Tibial artery (tissue), 4 donors: ENCODE data around the gene TMOD1.

Experiments
- DNase-seq, 2 donors: peaks; one replicate each; pipeline ENCODE4 v3.0.0-alpha.2; 2019
- H3K27ac ChIP-seq, 2 donors: fragments of 200-600 bp; sonication (generic) in 1 of 2; 1 replicate in 1 of 2; 2 replicates in 1 of 2; pipeline ENCODE4 v1.5.1; 2018 to 2019; ENCODE audit warnings: mild to moderate bottlenecking in 1 of 2
- H3K27me3 ChIP-seq, 2 donors: fragments of 200-600 bp; sonication (generic) in 1 of 2; one replicate each; pipeline versions ENCODE4 v1.5.1 to v1.6.0; 2016 to 2019
- H3K36me3 ChIP-seq, 3 donors: fragments of 200-600 bp; sonication (generic) in 2 of 3; one replicate each; pipeline ENCODE4 v1.5.1; 2016 to 2019; ENCODE audit warnings: mild to moderate bottlenecking in 2 of 3
- H3K4me1 ChIP-seq, 4 donors: fragments of 200-600 bp; sonication (generic) in 2 of 4; 1 replicate in 3 of 4; 2 replicates in 1 of 4; pipeline ENCODE4 v1.5.1; 2016 to 2019
- H3K4me3 ChIP-seq, 2 donors: fragments of 200-600 bp; sonication (generic) in 1 of 2; 1 replicate in 1 of 2; 2 replicates in 1 of 2; pipeline ENCODE4 v1.5.1; 2018 to 2019; ENCODE audit warnings: mild to moderate bottlenecking in 2 of 2
- H3K9me3 ChIP-seq, 3 donors: fragments of 200-600 bp; sonication (generic) in 1 of 3; one replicate each; pipeline ENCODE4 v1.5.1; 2016 to 2019
- intact Hi-C: fragments of 100-400 bp; cut with DNase I; formaldehyde crosslinking; loops from one replicate; pipeline ENCODE4 v1.15.0; 2023; ENCODE audit warnings: low total_unique reads
- TF ChIP-seq, protein P1 (sequence below), 2 experiments: fragments of 200-600 bp in 1 of 2; fragments of 450-650 bp in 1 of 2; IDR thresholded peaks; one replicate each; pipeline ENCODE4 v1.5.1; 2017 to 2019; ENCODE audit warnings: antibody characterized with exemption in 2 of 2, mild to moderate bottlenecking in 1 of 2, moderate library complexity in 1 of 2

The TMOD1 gene

GRCh38 chr9:97504381-97505216, 3.1 kb downstream of the TMOD1 start:
- Histone ChIP-seq H3K4me3 (peak overlapping the region; percentile 67 to 99), H3K27ac (peak overlapping the region; percentile 94 to 99), H3K36me3 (no peaks in the 10 kb centered on the region), H3K27me3 (no peaks in the 10 kb centered on the region), H3K4me1 (peaks cover 0 to 71% (median 28%) of the 10 kb centered on the region in 4 donors), H3K9me3 (no peaks in the 10 kb centered on the region)
- TF ChIP-seq, protein P1, sequence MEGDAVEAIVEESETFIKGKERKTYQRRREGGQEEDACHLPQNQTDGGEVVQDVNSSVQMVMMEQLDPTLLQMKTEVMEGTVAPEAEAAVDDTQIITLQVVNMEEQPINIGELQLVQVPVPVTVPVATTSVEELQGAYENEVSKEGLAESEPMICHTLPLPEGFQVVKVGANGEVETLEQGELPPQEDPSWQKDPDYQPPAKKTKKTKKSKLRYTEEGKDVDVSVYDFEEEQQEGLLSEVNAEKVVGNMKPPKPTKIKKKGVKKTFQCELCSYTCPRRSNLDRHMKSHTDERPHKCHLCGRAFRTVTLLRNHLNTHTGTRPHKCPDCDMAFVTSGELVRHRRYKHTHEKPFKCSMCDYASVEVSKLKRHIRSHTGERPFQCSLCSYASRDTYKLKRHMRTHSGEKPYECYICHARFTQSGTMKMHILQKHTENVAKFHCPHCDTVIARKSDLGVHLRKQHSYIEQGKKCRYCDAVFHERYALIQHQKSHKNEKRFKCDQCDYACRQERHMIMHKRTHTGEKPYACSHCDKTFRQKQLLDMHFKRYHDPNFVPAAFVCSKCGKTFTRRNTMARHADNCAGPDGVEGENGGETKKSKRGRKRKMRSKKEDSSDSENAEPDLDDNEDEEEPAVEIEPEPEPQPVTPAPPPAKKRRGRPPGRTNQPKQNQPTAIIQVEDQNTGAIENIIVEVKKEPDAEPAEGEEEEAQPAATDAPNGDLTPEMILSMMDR (IDR thresholded peaks at IDR 0.05), result no peak
- DNase-seq, result no peak
- intact Hi-C loops, result loop anchor here (5.0 kb wide), 1 partner anchor 93 kb away; no protein-coding TSS in a partner anchor

- intact Hi-C loops, result no loop called here
Observed at GRCh38 chr9:97505845-97506244, 4.4 kb downstream of the TMOD1 start.

GRCh38 chr9:97506306-97506705, 4.8 kb downstream of the TMOD1 start:
- H3K4me3 ChIP-seq, result no peak overlapping the region
- no peaks in the 10 kb centered on the region for H3K36me3 ChIP-seq
- H3K27ac ChIP-seq, result peak overlapping the region; percentile 94 to 99
- TF ChIP-seq, protein P1 (IDR thresholded peaks at IDR 0.05), result no peak
- intact Hi-C loops, result no loop called here
- DNase-seq, result no peak
- no peaks in the 10 kb centered on the region for H3K27me3 ChIP-seq
- peaks cover 0 to 84% (median 36%) of the 10 kb centered on the region in 4 donors for H3K4me1 ChIP-seq
- no peaks in the 10 kb centered on the region for H3K9me3 ChIP-seq

More at GRCh38 chr9:97505845-97506244, 4.4 kb downstream of the TMOD1 start:
- H3K27me3 ChIP-seq, result no peaks in the 10 kb centered on the region
- peak overlapping the region; percentile 94 to 99 for H3K27ac ChIP-seq
- DNase-seq, result no peak
- TF ChIP-seq, protein P1 (IDR thresholded peaks at IDR 0.05), result no peak
- no peaks in the 10 kb centered on the region for H3K36me3 ChIP-seq
- peaks cover 0 to 81% (median 33%) of the 10 kb centered on the region in 4 donors for H3K4me1 ChIP-seq
- no peaks in the 10 kb centered on the region for H3K9me3 ChIP-seq
- no peak overlapping the region for H3K4me3 ChIP-seq

- Histone ChIP-seq H3K4me1 (peaks cover 0 to 89% (median 40%) of the 10 kb centered on the region in 4 donors), H3K27ac (peak overlapping the region; percentile 94 to 99), H3K36me3 (no peaks in the 10 kb centered on the region), H3K9me3 (no peaks in the 10 kb centered on the region), H3K27me3 (no peaks in the 10 kb centered on the region), H3K4me3 (no peak overlapping the region)
- intact Hi-C loops, result no loop called here
- TF ChIP-seq, protein P1 (IDR thresholded peaks at IDR 0.05), result no peak
- no peak for DNase-seq
Observed at GRCh38 chr9:97506787-97507186, 5.3 kb downstream of the TMOD1 start.

GRCh38 chr9:97507428-97507984, 6.0 kb downstream of the TMOD1 start:
- Histone ChIP-seq H3K36me3 (no peaks in the 10 kb centered on the region), H3K4me3 (no peak overlapping the region), H3K9me3 (no peaks in the 10 kb centered on the region), H3K27me3 (no peaks in the 10 kb centered on the region), H3K27ac (peak overlapping the region in 1 of 2 donors; percentile 16), H3K4me1 (peaks cover 0 to 95% (median 39%) of the 10 kb centered on the region in 4 donors)
- TF ChIP-seq, protein P1 (IDR thresholded peaks at IDR 0.05), result no peak
- no peak for DNase-seq
- intact Hi-C loops, result no loop called here
